Bronchial epithelial cell (primary cell): Measurements from ENCODE around the gene SLC22A25. TPM values are rescaled to one million over a fixed set of nuclear protein-coding genes. Genes with fewer than 3 reads are reported as not detected.
A peak's percentile ranks its signal among the peaks of the same experiment; 100 is the strongest.
"Not testable (repeated sequence)": the region's sequence is repeated elsewhere in the genome, so short reads cannot be mapped to it uniquely, and the experiment has no call there.

Experiments
- DNase-seq: peaks from one replicate; pipeline ENCODE4 v3.0.0-alpha.2; 2010; ENCODE audit warnings: low read depth
- FAIRE-seq: peaks from 2 replicates; lab custom pipeline; 2011; peaks lifted over from hg19 to GRCh38; lab: Jason Lieb, UNC
- H3K27me3 ChIP-seq: 2 replicates; pipeline ENCODE4 v1.5.1; 2011; ENCODE audit warnings: low read length; ENCODE audit not compliant: control insufficient read depth, insufficient read depth
- H3K36me3 ChIP-seq: 2 replicates; pipeline ENCODE4 v1.5.1; 2011; ENCODE audit warnings: low read length; ENCODE audit not compliant: control insufficient read depth, insufficient read depth
- H3K4me3 ChIP-seq: 2 replicates; pipeline ENCODE4 v1.5.1; 2011; ENCODE audit warnings: mild to moderate bottlenecking, low read depth, low read length, control low read depth
- total RNA-seq: library from RNA; depleted of rRNA; stranded (reverse); fragments of >200 nt; gene quantifications from 2 replicates; pipeline ENCODE4 v1.2.1, GENCODE V29; 2014
- TF ChIP-seq, protein P1 (sequence below): IDR thresholded peaks from 2 replicates; pipeline ENCODE4 v1.5.1; 2011; ENCODE audit warnings: mild to moderate bottlenecking, moderate library complexity, low read length, control low read depth, inconsistent platforms; ENCODE audit not compliant: insufficient read depth, severe bottlenecking

The SLC22A25 gene
- total RNA-seq, 1 donor from 2014 or later = not detected

DNA sequence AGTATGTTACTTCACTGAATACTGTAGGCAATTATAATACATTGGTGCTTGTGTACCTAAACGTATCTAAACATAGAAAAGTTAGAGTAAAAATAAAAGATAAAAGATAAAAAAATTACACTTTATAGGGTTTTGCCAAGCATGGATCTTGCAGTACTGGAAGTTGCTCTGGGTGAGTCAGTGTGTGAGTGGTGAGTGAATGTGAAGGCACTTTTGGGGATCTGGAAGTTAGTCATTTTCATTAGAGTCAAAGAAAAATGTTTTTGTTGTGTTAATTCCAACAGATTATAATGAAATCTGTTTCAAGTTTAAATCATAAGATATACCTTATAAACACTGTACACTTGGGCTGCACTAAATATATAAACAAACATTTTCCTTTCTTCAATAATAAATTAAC is 3.3 kb downstream of the SLC22A25 start:
- TF ChIP-seq, protein P1, sequence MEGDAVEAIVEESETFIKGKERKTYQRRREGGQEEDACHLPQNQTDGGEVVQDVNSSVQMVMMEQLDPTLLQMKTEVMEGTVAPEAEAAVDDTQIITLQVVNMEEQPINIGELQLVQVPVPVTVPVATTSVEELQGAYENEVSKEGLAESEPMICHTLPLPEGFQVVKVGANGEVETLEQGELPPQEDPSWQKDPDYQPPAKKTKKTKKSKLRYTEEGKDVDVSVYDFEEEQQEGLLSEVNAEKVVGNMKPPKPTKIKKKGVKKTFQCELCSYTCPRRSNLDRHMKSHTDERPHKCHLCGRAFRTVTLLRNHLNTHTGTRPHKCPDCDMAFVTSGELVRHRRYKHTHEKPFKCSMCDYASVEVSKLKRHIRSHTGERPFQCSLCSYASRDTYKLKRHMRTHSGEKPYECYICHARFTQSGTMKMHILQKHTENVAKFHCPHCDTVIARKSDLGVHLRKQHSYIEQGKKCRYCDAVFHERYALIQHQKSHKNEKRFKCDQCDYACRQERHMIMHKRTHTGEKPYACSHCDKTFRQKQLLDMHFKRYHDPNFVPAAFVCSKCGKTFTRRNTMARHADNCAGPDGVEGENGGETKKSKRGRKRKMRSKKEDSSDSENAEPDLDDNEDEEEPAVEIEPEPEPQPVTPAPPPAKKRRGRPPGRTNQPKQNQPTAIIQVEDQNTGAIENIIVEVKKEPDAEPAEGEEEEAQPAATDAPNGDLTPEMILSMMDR = no peak
- Histone ChIP-seq H3K4me3 (no peak overlapping the region), H3K36me3 (no peaks in the 10 kb centered on the region), H3K27me3 (no peaks in the 10 kb centered on the region)
- FAIRE-seq (no peak), DNase-seq (peak; percentile 70)

DNA sequence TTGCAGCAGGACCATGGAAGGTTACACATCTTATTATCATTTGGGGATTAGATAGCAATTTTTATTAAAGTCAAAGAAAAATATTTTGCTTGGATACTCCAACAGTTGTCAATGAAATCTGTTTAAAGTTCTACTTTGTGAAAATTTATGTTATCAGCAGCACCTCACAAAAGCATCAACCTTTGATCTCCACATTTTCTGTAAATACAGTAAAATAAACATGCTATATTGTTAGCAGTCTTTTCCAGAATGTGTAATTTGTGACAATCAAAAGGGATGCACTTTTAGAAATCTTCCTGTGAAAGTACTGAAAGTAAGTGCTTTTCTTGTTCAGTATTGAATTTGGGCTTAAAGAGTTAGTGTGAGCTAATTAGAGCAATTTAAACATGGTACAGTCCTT is 4.1 kb downstream of the SLC22A25 start:
- DNase-seq = no peak
- FAIRE-seq = no peak
- no peaks in the 10 kb centered on the region for H3K36me3 ChIP-seq
- H3K27me3 ChIP-seq = no peaks in the 10 kb centered on the region
- H3K4me3 ChIP-seq = no peak overlapping the region
- TF ChIP-seq, protein P1 = no peak

DNA sequence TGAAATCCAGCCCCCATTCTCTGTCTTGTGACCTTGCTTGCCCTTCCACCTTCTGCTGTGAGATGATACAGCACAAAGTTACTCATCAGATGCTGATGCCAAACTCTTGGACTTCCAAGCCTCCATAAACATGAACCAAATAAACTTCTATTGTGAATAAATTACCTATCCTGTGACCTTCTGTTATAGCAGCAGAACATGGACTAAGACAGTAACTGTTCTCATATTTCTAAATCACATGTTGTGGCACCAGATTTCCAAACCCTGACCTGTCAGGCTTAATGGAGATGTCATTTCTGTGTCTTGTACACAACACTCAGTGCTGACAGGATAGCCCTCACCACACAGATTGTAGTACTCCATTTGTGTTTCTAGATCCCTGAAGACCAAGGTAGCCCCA is 6.0 kb downstream of the SLC22A25 start:
- FAIRE-seq = no peak
- H3K4me3 ChIP-seq = no peak overlapping the region
- no peaks in the 10 kb centered on the region for H3K36me3 ChIP-seq
- no peaks in the 10 kb centered on the region for H3K27me3 ChIP-seq
- TF ChIP-seq, protein P1 = no peak
- DNase-seq = no peak

DNA sequence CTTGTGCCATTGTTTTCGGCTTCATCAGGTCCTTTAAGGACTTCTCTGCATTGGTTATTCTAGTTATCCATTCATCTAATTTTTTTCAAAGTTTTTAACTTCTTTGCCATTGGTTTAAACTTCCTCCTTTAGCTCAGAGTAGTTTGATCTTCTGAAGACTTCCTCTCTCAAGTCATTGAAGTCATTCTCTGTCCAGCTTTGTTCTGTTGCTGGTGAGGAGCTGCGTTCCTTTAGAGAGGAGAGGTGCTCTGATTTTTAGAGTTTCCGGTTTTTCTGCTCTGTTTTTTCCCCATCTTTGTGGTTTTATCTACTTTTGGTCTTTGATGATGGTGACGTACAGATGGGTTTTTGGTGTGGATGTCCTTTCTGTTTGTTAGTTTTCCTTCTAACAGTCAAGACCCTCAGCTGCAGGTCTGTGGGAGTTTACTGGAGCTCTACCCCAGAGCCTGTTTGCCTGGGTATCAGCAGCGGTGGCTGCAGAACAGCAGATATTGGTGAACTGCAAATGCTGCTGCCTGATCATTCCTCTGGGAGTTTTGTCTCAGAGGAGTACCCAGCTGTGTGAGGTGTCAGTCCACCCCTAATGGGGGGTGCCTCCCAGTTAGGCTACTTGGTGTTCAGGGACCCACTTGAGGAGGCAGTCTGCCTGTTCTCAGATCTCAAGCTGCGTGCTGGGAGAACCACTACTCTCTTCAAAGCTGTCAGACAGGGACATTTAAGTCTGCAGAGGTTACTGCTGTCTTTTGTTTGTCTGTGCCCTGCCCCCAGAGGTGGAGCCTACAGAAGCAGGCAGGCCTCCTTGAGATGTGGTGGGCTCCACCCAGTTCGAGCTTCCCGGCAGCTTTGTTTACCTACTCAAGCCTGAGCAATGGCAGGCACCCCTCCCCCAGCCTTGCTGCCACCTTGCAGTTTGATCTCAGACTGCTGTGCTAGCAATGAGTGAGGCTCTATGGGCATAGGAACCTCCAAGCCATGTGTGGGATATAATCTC is 7.6 kb downstream of the SLC22A25 start:
- not testable (repeated sequence) for H3K4me3 ChIP-seq, FAIRE-seq, H3K36me3 ChIP-seq, DNase-seq, H3K27me3 ChIP-seq

DNA sequence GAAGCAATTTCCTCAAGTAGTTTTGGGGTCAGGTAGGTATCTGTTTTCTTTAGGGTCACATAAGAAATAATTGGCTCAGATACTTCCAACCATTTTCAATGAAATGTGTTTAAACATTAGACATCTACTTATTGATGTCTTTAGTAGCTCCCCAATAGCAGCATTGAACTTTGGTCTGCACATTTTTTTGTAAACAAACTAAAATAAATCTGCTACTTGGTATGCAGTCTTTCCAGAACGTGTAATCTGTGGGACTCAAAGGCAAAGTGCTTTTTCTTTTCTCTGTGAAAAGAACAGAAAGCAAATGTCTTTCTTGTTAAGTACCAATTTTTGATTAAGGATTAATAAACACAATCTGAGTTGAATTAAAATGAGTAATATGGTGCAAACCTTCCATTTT is 13.6 kb downstream of the SLC22A25 start:
- H3K36me3 ChIP-seq = no peaks in the 10 kb centered on the region
- FAIRE-seq (no peak), DNase-seq (no peak)
- TF ChIP-seq, protein P1 = no peak
- no peaks in the 10 kb centered on the region for H3K27me3 ChIP-seq
- H3K4me3 ChIP-seq = no peak overlapping the region

DNA sequence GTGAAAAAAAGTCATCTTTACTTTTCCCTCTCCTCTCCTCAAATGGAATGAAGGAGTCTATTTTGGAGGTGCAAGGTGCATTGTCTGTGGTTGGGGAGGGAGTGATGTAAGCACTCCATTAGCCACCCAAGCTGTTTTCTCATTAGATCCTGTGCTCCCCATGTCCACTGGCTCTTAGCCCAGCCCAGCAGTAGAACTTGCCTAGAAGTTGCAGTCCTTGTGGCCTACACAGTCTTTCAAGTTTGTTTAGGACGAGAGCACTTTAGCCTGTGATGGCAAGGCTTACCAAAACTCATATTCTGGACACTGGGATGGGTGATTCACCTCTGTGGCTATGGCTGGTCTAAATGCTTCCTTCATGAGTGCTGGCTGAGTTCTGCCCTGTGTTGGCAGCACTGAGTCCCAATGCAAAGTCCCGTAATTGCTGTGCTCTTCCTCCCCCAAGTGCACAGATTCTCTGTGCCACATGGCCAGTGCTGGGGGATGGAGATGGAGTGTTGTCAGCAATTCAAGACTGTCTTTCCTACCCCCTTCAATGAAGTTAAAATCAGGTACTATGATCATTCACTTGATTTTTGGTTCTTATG is 15.8 kb downstream of the SLC22A25 start:
- H3K4me3 ChIP-seq = no peak overlapping the region
- TF ChIP-seq, protein P1 = no peak
- DNase-seq (no peak), FAIRE-seq (no peak)
- no peaks in the 10 kb centered on the region for H3K36me3 ChIP-seq
- no peaks in the 10 kb centered on the region for H3K27me3 ChIP-seq
